GM12864 (cell line): ENCODE results near the gene TNS4.

Experiments used
- DNase-seq: peaks from one replicate; pipeline ENCODE4 v3.0.0-alpha.2; 2011; ENCODE audit warnings: low read depth
- H3K4me3 ChIP-seq: 2 replicates; pipeline ENCODE4 v1.5.1; 2011; ENCODE audit warnings: mild to moderate bottlenecking, low read depth, low read length, control low read depth
- TF ChIP-seq, protein P1 (sequence below): IDR thresholded peaks from 2 replicates; pipeline ENCODE4 v1.5.1; 2011; ENCODE audit warnings: low read depth, mild to moderate bottlenecking, moderate library complexity, low read length, control low read depth, inconsistent platforms; ENCODE audit errors: missing control alignments

Gene TNS4

DNA sequence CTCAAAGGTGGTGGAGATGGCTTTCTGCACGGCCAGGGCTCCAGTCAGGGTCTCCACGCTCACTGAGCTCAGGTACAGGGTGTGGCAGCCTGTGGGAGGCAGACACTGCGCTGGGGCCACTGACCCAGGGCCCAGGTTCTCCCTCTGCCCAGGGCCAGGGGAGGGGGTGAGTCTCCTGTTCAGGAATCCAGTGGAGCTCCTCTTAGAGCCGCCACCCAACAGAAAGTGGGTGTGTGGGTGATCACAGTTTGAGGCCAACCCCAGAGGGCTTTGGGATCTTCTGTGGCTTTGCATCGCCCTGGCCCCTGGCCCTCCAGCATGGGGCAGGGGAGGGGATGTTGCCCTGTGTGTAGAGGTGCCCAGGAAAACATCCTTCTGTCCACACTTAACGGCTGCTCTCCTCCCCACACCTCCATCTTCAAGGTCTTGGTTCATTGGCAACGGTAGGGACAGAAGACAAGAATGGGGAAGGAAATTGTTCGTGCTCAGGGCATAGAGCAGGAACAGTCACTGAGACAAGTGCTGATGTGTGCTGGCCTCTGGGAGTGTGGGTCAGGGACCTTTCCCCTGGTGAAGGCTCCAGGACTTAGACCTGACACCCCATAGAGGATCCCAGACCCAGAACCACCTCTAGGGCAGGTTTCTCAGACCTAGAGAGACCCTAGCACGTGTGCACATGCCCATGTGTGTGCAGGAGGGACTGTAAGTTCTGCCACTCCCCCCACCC, 21.5 kb downstream of the TNS4 start:
- TF ChIP-seq, protein P1, sequence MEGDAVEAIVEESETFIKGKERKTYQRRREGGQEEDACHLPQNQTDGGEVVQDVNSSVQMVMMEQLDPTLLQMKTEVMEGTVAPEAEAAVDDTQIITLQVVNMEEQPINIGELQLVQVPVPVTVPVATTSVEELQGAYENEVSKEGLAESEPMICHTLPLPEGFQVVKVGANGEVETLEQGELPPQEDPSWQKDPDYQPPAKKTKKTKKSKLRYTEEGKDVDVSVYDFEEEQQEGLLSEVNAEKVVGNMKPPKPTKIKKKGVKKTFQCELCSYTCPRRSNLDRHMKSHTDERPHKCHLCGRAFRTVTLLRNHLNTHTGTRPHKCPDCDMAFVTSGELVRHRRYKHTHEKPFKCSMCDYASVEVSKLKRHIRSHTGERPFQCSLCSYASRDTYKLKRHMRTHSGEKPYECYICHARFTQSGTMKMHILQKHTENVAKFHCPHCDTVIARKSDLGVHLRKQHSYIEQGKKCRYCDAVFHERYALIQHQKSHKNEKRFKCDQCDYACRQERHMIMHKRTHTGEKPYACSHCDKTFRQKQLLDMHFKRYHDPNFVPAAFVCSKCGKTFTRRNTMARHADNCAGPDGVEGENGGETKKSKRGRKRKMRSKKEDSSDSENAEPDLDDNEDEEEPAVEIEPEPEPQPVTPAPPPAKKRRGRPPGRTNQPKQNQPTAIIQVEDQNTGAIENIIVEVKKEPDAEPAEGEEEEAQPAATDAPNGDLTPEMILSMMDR = no peak
- H3K4me3 ChIP-seq = no peak overlapping the region
- DNase-seq = no peak

GRCh38 chr17:40478486-40478885, 22.9 kb downstream of the TNS4 start:
- no peak overlapping the region for H3K4me3 ChIP-seq
- DNase-seq = no peak
- TF ChIP-seq, protein P1 = no peak

- TF ChIP-seq, protein P1 = no peak
- no peak for DNase-seq
- no peak overlapping the region for H3K4me3 ChIP-seq
These were observed 23.6 kb downstream of the TNS4 start for GRCh38 chr17:40477796-40478195.

DNA sequence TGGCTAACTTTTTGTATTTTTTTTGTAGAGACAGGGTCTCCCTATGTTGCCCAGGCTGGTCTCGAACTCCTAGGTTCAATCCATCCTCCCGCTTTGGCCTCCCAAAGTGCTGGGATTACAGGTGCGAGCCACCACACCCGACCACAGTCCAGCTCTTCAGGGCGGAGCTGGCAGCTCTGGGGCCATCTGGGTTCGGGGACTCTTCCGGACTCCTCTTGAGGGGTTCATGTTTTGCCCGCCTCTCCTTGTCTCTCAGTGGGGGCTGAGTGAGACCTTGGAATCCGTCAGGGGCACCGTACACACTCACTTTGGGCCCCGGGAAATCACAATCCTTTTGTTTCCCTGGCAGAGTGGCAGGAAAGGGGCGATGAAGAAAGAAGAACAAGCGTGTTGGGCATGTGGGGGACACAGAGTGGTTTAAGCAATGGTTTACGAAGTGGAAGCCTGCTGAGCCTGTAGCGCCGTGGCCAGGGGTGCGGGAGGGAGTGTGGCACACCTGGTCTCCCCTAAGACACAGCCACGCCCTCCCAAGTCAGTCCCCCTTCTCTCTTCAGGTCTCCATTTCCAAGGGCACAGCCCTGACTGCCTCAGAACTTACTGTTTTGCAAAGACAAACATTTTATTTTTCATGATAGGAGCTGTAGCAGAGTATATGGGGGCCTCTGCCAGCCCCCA, 26.1 kb downstream of the TNS4 start:
- TF ChIP-seq, protein P1 = no peak
- no peak for DNase-seq
- H3K4me3 ChIP-seq = no peak overlapping the region

DNA sequence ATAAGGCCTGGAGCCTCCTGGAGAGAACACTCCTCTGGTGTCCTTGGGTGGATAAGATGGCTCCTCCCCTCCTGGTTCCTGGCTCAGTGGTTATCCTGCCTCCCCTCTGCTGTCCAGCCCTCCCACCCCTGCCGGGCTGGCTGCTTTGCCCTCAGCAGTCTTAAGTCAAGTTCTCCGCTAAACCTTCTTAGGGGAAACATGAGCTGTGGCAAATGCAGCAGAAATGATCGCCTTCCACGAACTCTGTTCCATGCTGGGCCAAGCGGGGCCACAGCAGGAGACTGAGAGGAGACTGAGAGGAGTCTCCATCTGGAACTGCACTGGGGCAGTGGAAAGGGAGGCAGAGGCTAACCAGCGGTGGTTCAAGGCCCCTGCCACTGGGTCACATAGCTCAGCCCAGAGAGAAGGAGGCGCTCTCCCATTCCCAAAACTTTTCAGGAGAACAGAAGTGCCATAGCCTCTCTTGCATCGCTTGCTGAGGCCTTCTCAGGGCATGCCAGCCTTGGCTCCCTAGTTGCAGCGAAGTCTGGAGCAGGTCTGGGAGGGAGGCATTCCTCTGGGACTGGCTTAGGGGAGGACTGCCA, 26.9 kb downstream of the TNS4 start:
- no peak for DNase-seq
- no peak overlapping the region for H3K4me3 ChIP-seq
- TF ChIP-seq, protein P1 = no peak

DNA sequence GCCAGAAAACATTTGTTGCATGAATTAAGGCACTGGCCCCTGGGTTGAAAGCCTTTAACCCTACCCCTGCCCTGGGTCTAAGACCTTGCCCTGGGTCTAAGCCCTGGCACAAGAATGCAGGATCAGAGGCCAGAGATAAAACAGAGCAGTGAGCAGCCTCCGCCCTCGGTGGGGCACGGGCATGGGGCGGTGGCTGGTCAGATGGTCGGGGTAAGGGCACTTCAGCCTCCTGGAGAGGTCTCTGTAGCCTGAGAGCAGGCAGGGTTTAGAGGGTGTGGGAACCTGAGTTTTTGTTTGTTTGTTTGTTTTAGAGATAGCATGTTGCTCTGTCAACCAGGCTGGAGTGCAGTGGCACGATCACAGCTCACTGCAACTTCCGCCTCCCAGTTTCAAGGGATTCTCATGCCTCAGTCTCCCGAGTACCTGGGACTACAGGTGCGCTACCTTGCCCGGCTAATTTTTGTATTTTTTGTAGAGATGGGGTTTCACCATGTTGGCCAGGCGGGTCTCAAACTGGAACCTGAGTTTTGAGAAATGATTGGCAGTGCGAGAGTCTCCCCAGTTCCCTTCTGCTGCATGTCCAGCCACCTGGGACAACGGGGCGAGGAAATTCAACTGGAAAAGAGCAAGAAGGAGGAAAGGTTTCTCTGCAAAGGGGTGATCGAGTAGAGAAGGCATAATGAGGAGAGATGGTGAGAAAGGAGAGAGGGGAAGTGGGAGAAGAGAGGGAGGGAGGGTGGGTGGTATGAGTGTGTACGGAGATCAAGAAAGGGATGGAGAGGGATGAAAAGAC, 27.7 kb downstream of the TNS4 start:
- DNase-seq = no peak
- no peak overlapping the region for H3K4me3 ChIP-seq
- TF ChIP-seq, protein P1 = no peak
